GDM1 (cell line): ENCODE measurements around the gene COL4A3.
"Not testable (repeated sequence)": the region's sequence is repeated elsewhere in the genome, so short reads cannot be mapped to it uniquely, and the experiment has no call there.

Experiments used
- DNase-seq: peaks from one replicate; lab custom pipeline; 2025; lab: John Stamatoyannopoulos, UW

Gene COL4A3

GRCh38 chr2:227154986-227155774, 9.2 kb upstream of the COL4A3 start:
- no peak for DNase-seq

GRCh38 chr2:227160164-227160563, 4.3 kb upstream of the COL4A3 start:
- DNase-seq, result no peak

- DNase-seq, result no peak
Measured at GRCh38 chr2:227161947-227162346, 2.5 kb upstream of the COL4A3 start.

GRCh38 chr2:227163485-227163997, 883 bp upstream of the COL4A3 start:
- no peak for DNase-seq

- no peak for DNase-seq
Measured at GRCh38 chr2:227164763-227165291, 403 bp downstream of the COL4A3 start.

GRCh38 chr2:227171779-227172178, 7.4 kb downstream of the COL4A3 start:
- DNase-seq, result not testable (repeated sequence)

- no peak for DNase-seq
Measured at GRCh38 chr2:227177592-227178336, 13.3 kb downstream of the COL4A3 start.

- no peak for DNase-seq
Measured at GRCh38 chr2:227179988-227180685, 15.7 kb downstream of the COL4A3 start.

GRCh38 chr2:227180770-227181169, 16.3 kb downstream of the COL4A3 start:
- no peak for DNase-seq

GRCh38 chr2:227182765-227183164, 18.3 kb downstream of the COL4A3 start:
- no peak for DNase-seq

- no peak for DNase-seq
Measured at GRCh38 chr2:227183657-227184367, 19.4 kb downstream of the COL4A3 start.

- DNase-seq, result no peak
Measured at GRCh38 chr2:227185615-227186232, 21.3 kb downstream of the COL4A3 start.

GRCh38 chr2:227186751-227187150, 22.3 kb downstream of the COL4A3 start:
- DNase-seq, result no peak

- no peak for DNase-seq
Measured at GRCh38 chr2:227188292-227188691, 23.9 kb downstream of the COL4A3 start.

GRCh38 chr2:227191367-227191766, 26.9 kb downstream of the COL4A3 start:
- no peak for DNase-seq

GRCh38 chr2:227192491-227192890, 28.1 kb downstream of the COL4A3 start:
- DNase-seq, result no peak

- DNase-seq, result no peak
Measured at GRCh38 chr2:227194219-227194618, 29.8 kb downstream of the COL4A3 start.

- DNase-seq, result no peak
Measured at GRCh38 chr2:227198866-227199265, 34.4 kb downstream of the COL4A3 start.

GRCh38 chr2:227201771-227202170, 37.3 kb downstream of the COL4A3 start:
- no peak for DNase-seq

- no peak for DNase-seq
Measured at GRCh38 chr2:227204452-227204851, 40.0 kb downstream of the COL4A3 start.

- no peak for DNase-seq
Measured at GRCh38 chr2:227205701-227206100, 41.3 kb downstream of the COL4A3 start.
